Muscle of leg (tissue), 11 donors: Measurements from ENCODE around the gene LPP. TPM values are rescaled to one million over a fixed set of nuclear protein-coding genes. Genes with fewer than 3 reads are reported as not detected.

ENCODE experiments used
- DNase-seq: peaks from one replicate; pipeline ENCODE4 v3.0.0; 2013
- H3K27ac ChIP-seq: one replicate; pipeline ENCODE4 v1.5.1; 2013; ENCODE audit warnings: mild to moderate bottlenecking, low read length, control low read depth
- H3K27me3 ChIP-seq: one replicate; pipeline ENCODE4 v1.6.1; 2013; ENCODE audit warnings: low read length; ENCODE audit not compliant: control insufficient read depth, insufficient read depth
- H3K36me3 ChIP-seq: one replicate; pipeline ENCODE4 v1.6.1; 2013; ENCODE audit warnings: low read length; ENCODE audit not compliant: control insufficient read depth, insufficient read depth
- H3K4me1 ChIP-seq: one replicate; pipeline ENCODE4 v1.6.1; 2013; ENCODE audit warnings: low read length; ENCODE audit not compliant: control insufficient read depth, insufficient read depth
- H3K4me3 ChIP-seq: one replicate; pipeline ENCODE4 v1.5.1; 2013; ENCODE audit warnings: low read length, control low read depth
- H3K9me3 ChIP-seq: replicated peaks from 2 replicates; pipeline ENCODE4 v1.6.1; 2013; ENCODE audit warnings: low read depth, low read length; ENCODE audit not compliant: control insufficient read depth
- WGBS: methylation state at CpG from one replicate; pipeline ENCODE4 v1.1.5; 2013; ENCODE audit warnings: missing lambda C conversion rate; ENCODE audit not compliant: insufficient coverage; 5-methylcytosine and 5-hydroxymethylcytosine counted together
- polyA plus RNA-seq, 8 donors: library from polyadenylated mRNA; unstranded; fragments of 120-200 nt; gene quantifications; one replicate each; pipeline versions ENCODE4 v1.2.1 to v1.2.3, GENCODE V29; 2013; ENCODE audit warnings: inconsistent platforms in 1 of 8, low replicate concordance in 1 of 8; ENCODE audit not compliant: insufficient read length in 8 of 8, insufficient read depth in 1 of 8
- total RNA-seq: library from RNA; stranded (reverse); fragments of 120-200 nt; gene quantifications from one replicate; pipeline ENCODE4 v1.2.4, GENCODE V29; 2013

LPP gene
- total and polyA plus RNA-seq, 9 donors, result 8.9 to 24.3 (median 13.5) TPM

DNA sequence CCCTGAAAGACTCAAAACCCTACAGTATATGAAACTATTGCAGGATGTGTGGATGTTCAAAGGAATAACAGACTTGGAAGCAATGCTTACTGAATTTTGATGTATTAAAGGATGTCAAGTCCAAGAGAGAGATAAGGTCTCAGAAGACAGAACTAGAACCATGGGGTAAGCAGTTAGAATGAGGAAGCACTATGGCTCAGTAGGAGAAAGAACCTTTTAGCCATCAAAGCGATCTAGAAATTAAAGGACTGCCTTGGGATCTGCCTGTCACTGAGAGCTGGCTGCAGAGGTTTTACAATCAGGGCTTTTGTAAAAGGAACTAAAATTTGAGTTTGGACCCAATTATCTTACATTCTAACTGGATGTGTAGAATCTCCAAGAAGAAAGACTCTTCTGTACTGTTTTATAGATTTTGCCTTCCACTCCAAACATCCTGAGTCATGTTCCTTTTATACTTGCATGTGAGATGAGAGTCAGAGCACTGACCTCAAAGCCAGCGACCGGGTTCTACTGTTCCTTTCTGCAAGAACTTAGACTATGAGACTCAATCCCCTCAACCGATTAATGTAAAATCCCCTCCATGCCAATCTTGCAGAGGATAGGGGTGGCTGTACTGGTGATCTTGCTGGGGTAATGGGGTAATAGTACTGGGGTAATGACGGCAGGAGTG, 605.5 kb downstream of the LPP start:
- Histone ChIP-seq H3K27ac (no peak overlapping the region), H3K27me3 (no peaks in the 10 kb centered on the region), H3K4me1 (no peaks in the 10 kb centered on the region), H3K9me3 (no peaks in the 10 kb centered on the region), H3K36me3 (peaks cover 6% of the 10 kb centered on the region), H3K4me3 (no peak overlapping the region)
- no CpG with 5 or more reads among the region's 5 CpGs for WGBS
- no peak for DNase-seq

DNA sequence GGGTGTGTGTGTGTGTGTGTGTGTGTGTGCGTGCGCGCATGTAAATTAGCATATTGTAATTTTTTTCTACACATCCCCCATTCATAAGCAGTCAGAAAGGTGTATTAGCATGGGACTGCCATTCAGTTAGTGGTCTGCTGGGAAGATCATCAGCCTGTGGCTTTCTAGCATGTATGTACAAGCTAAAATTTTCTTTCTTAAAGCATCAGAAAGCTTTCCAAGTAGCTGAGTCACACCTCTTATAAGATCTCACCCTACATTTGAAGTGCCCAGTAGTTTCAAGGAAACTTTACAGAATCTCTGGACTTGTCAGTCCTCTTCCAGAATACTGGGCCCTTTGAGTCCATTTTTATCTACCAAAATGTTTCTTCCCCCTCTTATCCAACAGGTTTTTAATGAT, 606.5 kb downstream of the LPP start:
- Histone ChIP-seq H3K27ac (no peak overlapping the region), H3K36me3 (peaks cover 6% of the 10 kb centered on the region), H3K4me3 (no peak overlapping the region), H3K27me3 (no peaks in the 10 kb centered on the region), H3K9me3 (no peaks in the 10 kb centered on the region), H3K4me1 (no peaks in the 10 kb centered on the region)
- DNase-seq, result no peak
- no CpG with 5 or more reads among the region's 3 CpGs for WGBS

DNA sequence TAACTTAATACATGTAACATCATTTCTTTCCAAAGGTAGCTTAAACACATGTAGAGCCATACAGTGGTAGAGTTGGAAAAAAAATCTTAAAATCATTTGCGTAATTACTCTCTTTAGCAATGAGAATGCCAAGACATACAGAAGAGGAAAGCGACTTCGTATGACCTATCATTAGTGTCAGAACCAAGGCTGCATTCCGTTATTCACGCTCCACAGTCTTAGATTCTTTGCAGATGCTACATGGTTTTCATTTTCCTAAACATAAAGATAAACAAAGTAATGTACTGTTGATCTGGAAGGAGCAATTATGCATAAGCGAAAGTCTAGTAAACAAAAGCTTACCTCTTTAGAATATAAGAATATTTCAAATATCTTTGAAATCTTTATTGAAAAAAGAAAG, 607.5 kb downstream of the LPP start:
- Histone ChIP-seq H3K36me3 (peaks cover 6% of the 10 kb centered on the region), H3K4me3 (no peak overlapping the region), H3K27ac (no peak overlapping the region), H3K27me3 (no peaks in the 10 kb centered on the region), H3K9me3 (no peaks in the 10 kb centered on the region), H3K4me1 (no peaks in the 10 kb centered on the region)
- DNase-seq, result no peak
- WGBS, result no CpG with 5 or more reads among the region's 6 CpGs

DNA sequence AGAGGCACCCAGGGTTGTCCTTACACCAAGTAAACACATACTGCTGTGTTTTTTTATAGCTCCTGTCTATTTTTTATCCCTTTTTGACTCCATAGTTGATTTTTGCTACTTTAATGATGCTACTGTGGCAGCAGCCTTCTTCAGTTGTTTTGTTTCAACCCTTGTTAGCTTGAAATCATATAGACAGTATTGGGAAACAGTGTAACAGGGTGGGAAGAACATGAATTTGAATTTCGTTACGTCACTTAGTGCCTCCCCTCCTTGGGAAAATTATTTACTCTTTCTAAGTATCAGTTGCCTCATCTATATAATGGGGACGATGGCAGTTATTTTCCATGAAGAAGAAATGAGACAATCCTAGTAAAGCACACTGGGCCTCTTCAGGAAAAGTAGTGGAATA, 608.0 kb downstream of the LPP start:
- no peak overlapping the region for H3K27ac ChIP-seq
- DNase-seq, result no peak
- H3K36me3 ChIP-seq, result peaks cover 6% of the 10 kb centered on the region
- no CpG with 5 or more reads among the region's 3 CpGs for WGBS
- H3K4me3 ChIP-seq, result no peak overlapping the region
- no peaks in the 10 kb centered on the region for H3K9me3 ChIP-seq
- no peaks in the 10 kb centered on the region for H3K27me3 ChIP-seq
- no peaks in the 10 kb centered on the region for H3K4me1 ChIP-seq

DNA sequence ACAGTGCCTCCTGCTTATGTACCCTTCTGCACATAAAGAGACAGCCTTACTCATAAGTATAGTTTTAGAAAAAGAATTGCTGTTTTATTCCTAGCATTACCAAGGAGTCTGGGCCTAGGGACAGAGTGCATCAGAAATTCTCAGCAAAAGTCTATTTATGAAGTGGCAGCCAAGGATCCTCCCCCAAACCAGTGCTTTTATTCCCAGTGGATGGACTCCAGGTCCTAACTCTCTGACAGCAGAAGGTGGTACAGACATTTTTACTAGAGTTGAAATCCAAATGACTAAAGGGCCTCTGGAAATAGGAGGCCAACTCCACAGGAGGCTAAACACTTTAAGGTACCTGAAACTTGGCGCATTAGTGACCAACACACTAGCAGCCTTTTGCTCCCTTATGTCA, 610.7 kb downstream of the LPP start:
- WGBS, result no CpG with 5 or more reads among the region's 1 CpG
- H3K27me3 ChIP-seq, result no peaks in the 10 kb centered on the region
- H3K9me3 ChIP-seq, result no peaks in the 10 kb centered on the region
- H3K4me1 ChIP-seq, result no peaks in the 10 kb centered on the region
- no peak for DNase-seq
- no peak overlapping the region for H3K4me3 ChIP-seq
- peaks cover 6% of the 10 kb centered on the region for H3K36me3 ChIP-seq
- H3K27ac ChIP-seq, result no peak overlapping the region

DNA sequence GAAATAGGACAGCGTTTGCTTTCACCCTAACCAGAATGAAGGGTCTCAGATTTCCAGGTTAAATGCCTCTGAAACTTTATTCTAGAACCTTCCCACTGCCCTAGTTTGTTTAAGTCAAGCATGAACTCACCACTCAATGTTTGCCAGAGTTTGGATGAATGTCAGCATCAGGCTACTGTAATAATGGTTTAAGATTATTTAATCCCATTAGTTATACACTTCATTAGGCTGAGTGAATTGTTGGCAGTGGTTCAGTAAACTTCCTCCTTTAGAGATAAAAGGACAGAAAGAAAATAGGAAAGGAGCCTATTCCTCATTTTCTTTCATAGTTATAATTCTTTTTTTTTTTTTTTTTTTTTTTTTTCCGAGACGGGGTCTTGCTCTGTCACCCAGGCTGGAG, 615.9 kb downstream of the LPP start:
- Histone ChIP-seq H3K4me1 (peaks cover 4% of the 10 kb centered on the region), H3K4me3 (no peak overlapping the region), H3K27ac (no peak overlapping the region), H3K9me3 (no peaks in the 10 kb centered on the region), H3K36me3 (no peaks in the 10 kb centered on the region), H3K27me3 (no peaks in the 10 kb centered on the region)
- no peak for DNase-seq
- no CpG with 5 or more reads among the region's 3 CpGs for WGBS

DNA sequence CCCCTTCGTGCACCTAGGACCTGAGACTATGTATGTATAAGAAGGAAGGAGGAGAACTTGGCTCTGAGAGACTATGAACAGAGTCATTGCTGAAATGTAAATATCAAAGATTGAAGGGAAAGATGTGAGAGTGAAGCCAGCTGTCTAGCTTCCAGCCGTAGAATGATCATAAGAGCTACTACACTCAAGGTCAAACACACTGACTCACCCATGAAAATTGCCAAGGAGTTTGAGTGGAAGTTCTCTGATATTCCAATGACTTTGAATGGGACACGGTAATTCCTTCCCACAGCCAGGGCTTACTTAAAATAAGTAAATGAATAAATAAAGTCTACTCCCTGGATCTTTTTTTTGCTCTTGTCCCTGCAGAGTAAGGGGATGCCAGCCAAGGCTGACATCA, 618.9 kb downstream of the LPP start:
- Histone ChIP-seq H3K36me3 (no peaks in the 10 kb centered on the region), H3K4me3 (no peak overlapping the region), H3K27me3 (no peaks in the 10 kb centered on the region), H3K4me1 (peaks cover 4% of the 10 kb centered on the region), H3K9me3 (no peaks in the 10 kb centered on the region), H3K27ac (peak overlapping the region; percentile 26)
- no CpG with 5 or more reads among the region's 3 CpGs for WGBS
- DNase-seq, result peak; percentile 67

DNA sequence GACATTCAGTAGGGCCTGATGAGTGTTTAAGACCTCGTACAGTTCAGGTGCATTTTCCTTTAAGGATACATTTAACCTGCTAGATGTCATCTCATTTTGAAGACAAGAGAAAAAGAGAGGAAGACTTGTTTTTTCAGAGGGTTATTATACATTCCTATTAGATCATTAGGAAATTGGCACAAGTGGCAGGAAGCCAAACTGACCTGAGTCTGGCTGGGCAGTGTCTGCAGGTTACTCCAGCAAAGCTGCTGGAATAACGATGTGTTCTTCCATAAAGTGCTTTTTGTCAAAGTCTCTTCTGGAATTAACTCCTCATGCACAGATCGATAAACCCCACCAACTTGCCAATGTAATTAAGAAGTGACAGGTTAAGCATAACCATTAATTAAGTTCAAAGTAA, 621.5 kb downstream of the LPP start:
- DNase-seq, result no peak
- no peak overlapping the region for H3K27ac ChIP-seq
- H3K36me3 ChIP-seq, result no peaks in the 10 kb centered on the region
- H3K4me1 ChIP-seq, result peaks cover 7% of the 10 kb centered on the region
- no peaks in the 10 kb centered on the region for H3K9me3 ChIP-seq
- no CpG with 5 or more reads among the region's 3 CpGs for WGBS
- no peak overlapping the region for H3K4me3 ChIP-seq
- H3K27me3 ChIP-seq, result no peaks in the 10 kb centered on the region

DNA sequence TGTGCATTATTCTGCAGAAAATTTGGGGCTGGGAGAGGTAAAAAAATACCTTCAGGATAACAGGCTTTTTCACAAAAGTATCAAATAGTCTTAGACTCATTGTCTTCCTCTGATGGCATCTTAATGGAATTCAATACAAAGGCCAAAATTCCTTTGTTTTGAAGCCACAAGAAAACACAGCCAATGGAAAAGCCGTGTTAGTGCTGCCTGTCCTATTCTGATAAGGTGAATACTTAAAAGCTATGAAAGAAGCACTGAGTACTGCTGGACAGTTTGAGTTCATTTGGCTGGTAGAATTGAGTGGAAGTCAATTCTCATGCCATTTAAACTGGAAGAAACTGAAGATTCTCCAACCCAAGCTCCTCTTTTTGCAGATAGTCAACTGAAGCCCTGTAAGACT, 622.5 kb downstream of the LPP start:
- H3K27me3 ChIP-seq, result no peaks in the 10 kb centered on the region
- H3K9me3 ChIP-seq, result no peaks in the 10 kb centered on the region
- H3K27ac ChIP-seq, result no peak overlapping the region
- DNase-seq, result no peak
- H3K4me3 ChIP-seq, result no peak overlapping the region
- peaks cover 11% of the 10 kb centered on the region for H3K4me1 ChIP-seq
- WGBS, result 40% methylated on average over 1 of the region's 1 CpG
- no peaks in the 10 kb centered on the region for H3K36me3 ChIP-seq

DNA sequence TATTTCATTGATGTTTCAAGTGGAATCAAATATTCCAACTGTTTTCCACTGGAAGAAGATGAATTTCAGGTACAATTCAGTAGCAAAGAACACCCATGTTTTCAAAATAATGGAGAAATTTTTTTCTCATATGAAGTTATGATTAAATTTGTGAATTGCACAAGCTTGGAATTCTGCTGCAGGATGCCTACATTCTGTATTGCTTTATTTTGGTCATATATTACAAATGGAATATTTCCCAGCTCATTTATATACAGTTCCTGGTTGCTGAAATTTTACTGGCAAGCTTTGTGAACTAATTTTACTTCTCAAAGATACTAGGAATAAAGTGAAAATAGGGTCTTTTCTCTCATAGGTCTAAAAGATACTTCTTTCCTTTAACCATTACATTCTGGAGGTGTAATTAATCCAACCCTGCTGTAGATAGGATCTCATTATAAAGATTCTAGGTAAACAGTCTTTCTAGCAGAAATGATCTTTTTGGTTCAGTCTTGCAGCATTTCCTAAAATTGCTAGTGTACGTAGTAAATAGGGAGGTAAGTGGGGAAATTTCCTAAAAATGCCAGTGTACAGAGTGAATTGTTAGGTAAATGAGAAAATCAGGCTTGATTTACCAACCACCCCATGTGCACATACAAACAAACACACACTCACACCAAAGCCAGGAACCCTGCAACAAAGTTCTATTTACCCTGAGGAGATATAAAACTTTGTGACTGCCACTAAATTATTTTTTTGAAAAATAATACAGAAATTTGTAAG, 624.3 kb downstream of the LPP start:
- no CpG with 5 or more reads among the region's 1 CpG for WGBS
- Histone ChIP-seq H3K36me3 (no peaks in the 10 kb centered on the region), H3K4me3 (no peak overlapping the region), H3K9me3 (no peaks in the 10 kb centered on the region), H3K27me3 (no peaks in the 10 kb centered on the region), H3K4me1 (peaks cover 7% of the 10 kb centered on the region), H3K27ac (no peak overlapping the region)
- DNase-seq, result no peak
